HL-60 (cell line): ENCODE data around the gene NCBP2L.

Source experiments
- DNase-seq, 2 experiments: peaks; one replicate each; pipeline ENCODE4 v3.0.0-alpha.2; 2010 to 2020; ENCODE audit warnings: low read depth in 1 of 2, low spot score in 1 of 2
- H3K27ac ChIP-seq: fragments of 250-450 bp; sonication (Bioruptor Pico); replicated peaks from 2 replicates; pipeline ENCODE4 v1.5.1; 2020; ENCODE audit warnings: mild to moderate bottlenecking, moderate library complexity
- H3K27me3 ChIP-seq: fragments of 250-450 bp; sonication (Bioruptor Pico); 2 replicates; pipeline ENCODE4 v1.5.1; 2021; ENCODE audit warnings: mild to moderate bottlenecking, moderate library complexity; ENCODE audit not compliant: insufficient read depth, poor library complexity, severe bottlenecking
- H3K4me3 ChIP-seq: replicated peaks from 2 replicates; pipeline ENCODE4 v1.5.1; 2011; ENCODE audit warnings: mild to moderate bottlenecking, control low read depth, low read length; ENCODE audit not compliant: insufficient read depth
- GABPA ChIP-seq: IDR thresholded peaks from 2 replicates; pipeline ENCODE4 v1.6.1; 2012; ENCODE audit warnings: low read depth
- POLR2AphosphoS5 ChIP-seq: IDR thresholded peaks from 2 replicates; pipeline ENCODE4 v1.6.1; 2012; ENCODE audit warnings: low read depth
- SPI1 ChIP-seq: IDR thresholded peaks from 2 replicates; pipeline ENCODE4 v1.6.1; 2012; ENCODE audit warnings: low read depth, mild to moderate bottlenecking, borderline replicate concordance
- TF ChIP-seq, protein P1 (sequence below): IDR thresholded peaks from one replicate; pipeline ENCODE4 v1.5.1; 2011; ENCODE audit warnings: low read length, control low read depth, inconsistent platforms; ENCODE audit not compliant: insufficient read depth
- TF ChIP-seq, protein P2 (sequence below): IDR thresholded peaks from 2 replicates; pipeline ENCODE4 v1.6.1; 2012; ENCODE audit warnings: low read depth; ENCODE audit not compliant: insufficient replicate concordance

The NCBP2L gene

DNA sequence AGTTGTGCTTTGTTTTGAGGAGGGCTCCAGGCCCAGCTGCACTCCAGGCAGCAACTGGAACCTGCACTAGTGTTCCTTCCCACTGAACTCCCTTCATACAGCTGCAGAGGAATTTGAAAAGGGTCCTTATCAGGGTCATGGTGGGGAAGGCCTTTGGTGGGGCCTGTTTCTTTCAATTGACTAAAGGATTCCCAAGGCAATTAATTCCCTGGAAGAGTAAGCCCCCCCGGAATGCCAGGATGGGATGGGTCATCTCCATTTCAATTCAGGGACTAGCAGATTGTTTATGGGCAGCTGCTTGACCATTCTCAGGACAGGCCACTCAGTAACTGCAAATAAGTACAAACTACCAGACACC, 47.3 kb upstream of the NCBP2L start:
- DNase-seq = no peak
- no peak for TF ChIP-seq GABPA
- TF ChIP-seq, protein P1, sequence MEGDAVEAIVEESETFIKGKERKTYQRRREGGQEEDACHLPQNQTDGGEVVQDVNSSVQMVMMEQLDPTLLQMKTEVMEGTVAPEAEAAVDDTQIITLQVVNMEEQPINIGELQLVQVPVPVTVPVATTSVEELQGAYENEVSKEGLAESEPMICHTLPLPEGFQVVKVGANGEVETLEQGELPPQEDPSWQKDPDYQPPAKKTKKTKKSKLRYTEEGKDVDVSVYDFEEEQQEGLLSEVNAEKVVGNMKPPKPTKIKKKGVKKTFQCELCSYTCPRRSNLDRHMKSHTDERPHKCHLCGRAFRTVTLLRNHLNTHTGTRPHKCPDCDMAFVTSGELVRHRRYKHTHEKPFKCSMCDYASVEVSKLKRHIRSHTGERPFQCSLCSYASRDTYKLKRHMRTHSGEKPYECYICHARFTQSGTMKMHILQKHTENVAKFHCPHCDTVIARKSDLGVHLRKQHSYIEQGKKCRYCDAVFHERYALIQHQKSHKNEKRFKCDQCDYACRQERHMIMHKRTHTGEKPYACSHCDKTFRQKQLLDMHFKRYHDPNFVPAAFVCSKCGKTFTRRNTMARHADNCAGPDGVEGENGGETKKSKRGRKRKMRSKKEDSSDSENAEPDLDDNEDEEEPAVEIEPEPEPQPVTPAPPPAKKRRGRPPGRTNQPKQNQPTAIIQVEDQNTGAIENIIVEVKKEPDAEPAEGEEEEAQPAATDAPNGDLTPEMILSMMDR = no peak
- TF ChIP-seq POLR2AphosphoS5 = no peak
- no peaks in the 10 kb centered on the region for H3K27me3 ChIP-seq
- H3K4me3 ChIP-seq = no peak overlapping the region
- H3K27ac ChIP-seq = no peak overlapping the region

DNA sequence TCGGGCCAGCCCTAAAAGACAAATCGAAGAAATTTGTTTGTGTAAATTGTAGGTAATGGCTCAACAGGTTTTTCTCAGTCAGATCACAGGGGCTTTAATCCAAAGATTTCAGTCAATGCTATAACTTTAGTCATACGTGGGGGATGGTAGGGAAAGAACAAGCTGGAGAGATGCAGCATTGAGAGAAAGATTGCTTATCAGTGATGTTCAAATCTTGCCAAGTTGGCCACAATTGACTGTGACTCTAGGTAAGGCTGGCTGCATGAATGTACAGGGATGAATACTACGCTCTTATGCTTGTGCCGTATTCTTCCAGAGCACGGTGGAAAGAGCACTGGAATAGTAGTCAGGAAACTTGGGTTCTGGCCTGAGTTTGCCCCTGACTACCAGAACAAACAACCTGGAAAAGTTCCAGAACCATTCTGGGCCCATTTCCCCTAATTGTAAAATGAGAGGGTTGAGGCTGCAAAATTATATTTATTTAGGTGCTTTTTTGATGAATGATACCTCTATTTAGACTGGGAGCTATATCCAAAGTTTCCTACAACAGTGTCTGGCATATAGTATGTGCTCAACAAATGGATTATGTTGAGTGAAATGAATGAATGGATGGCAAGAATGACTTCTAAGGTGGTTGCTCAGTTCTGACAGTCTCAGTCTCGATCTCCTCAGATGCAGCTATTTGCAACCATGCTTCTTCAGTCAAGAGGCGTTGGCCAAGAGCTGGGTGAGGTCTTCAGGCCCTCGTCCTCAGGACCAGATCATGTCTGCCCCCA, 46.4 kb upstream of the NCBP2L start:
- no peak overlapping the region for H3K4me3 ChIP-seq
- TF ChIP-seq GABPA (no peak), POLR2AphosphoS5 (no peak), SPI1 (no peak)
- TF ChIP-seq, protein P1 = no peak
- TF ChIP-seq, protein P2, sequence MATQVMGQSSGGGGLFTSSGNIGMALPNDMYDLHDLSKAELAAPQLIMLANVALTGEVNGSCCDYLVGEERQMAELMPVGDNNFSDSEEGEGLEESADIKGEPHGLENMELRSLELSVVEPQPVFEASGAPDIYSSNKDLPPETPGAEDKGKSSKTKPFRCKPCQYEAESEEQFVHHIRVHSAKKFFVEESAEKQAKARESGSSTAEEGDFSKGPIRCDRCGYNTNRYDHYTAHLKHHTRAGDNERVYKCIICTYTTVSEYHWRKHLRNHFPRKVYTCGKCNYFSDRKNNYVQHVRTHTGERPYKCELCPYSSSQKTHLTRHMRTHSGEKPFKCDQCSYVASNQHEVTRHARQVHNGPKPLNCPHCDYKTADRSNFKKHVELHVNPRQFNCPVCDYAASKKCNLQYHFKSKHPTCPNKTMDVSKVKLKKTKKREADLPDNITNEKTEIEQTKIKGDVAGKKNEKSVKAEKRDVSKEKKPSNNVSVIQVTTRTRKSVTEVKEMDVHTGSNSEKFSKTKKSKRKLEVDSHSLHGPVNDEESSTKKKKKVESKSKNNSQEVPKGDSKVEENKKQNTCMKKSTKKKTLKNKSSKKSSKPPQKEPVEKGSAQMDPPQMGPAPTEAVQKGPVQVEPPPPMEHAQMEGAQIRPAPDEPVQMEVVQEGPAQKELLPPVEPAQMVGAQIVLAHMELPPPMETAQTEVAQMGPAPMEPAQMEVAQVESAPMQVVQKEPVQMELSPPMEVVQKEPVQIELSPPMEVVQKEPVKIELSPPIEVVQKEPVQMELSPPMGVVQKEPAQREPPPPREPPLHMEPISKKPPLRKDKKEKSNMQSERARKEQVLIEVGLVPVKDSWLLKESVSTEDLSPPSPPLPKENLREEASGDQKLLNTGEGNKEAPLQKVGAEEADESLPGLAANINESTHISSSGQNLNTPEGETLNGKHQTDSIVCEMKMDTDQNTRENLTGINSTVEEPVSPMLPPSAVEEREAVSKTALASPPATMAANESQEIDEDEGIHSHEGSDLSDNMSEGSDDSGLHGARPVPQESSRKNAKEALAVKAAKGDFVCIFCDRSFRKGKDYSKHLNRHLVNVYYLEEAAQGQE = no peak
- no peak overlapping the region for H3K27ac ChIP-seq
- no peak for DNase-seq
- no peaks in the 10 kb centered on the region for H3K27me3 ChIP-seq

DNA sequence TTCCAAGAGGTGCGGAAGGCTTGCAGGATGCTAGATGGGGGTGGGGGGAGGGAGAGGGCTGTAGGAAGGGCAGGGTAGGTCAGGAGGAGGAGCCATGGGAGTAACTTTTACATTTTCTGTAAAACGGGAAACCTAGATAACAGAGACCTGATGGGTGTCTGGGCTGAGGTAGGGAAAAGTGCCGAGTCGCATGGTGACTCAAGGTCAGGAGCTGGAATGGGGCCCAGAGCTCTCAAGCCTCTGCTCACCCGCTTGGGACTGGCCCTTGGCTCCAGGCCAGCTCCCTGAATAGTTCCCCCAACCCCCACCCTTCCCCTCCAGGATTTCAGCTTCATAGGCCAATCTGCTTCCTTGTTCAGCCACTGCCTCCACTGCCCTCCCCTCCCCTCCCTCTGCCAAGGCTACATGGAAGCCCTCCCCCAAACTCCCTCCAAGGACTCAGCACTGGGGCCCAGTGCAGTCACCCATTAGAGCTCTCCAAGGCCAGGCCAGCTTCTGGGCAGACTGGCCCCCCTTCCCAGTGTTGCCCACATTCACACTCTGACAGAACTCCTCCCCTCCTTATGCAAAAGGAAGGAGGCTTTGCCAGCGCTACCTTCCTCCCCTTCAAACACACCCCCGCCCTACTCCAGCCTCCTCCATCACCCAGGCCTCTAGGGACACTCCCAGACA, 45.6 kb upstream of the NCBP2L start:
- DNase-seq = no peak
- H3K4me3 ChIP-seq = no peak overlapping the region

More for the DNA sequence above, 45.6 kb upstream of the NCBP2L start:
- TF ChIP-seq, protein P1 = no peak
- no peak for TF ChIP-seq POLR2AphosphoS5
- TF ChIP-seq, protein P2 = no peak
- no peak for TF ChIP-seq GABPA
- no peak for TF ChIP-seq SPI1
- H3K27ac ChIP-seq = no peak overlapping the region
- H3K27me3 ChIP-seq = no peaks in the 10 kb centered on the region
